Fibroblast of villous mesenchyme (primary cell): ENCODE results near the gene NOBOX. TPM values are rescaled to one million over a fixed set of nuclear protein-coding genes. Genes with fewer than 3 reads are reported as not detected.
"Not testable (repeated sequence)": the region's sequence is repeated elsewhere in the genome, so short reads cannot be mapped to it uniquely, and the experiment has no call there.

Experiments used
- DNase-seq: peaks from one replicate; pipeline ENCODE4 v3.0.0-alpha.2; 2010; ENCODE audit warnings: low read depth
- H3K4me3 ChIP-seq: 2 replicates; pipeline ENCODE4 v1.5.1; 2011; ENCODE audit warnings: low read depth, mild to moderate bottlenecking, low read length
- total RNA-seq: library from RNA; depleted of rRNA; stranded (reverse); fragments of >200 nt; gene quantifications from 2 replicates; pipeline ENCODE4 v1.2.3, GENCODE V29; 2012
- TF ChIP-seq, protein P1 (sequence below): IDR thresholded peaks from 2 replicates; pipeline ENCODE4 v1.5.1; 2012; ENCODE audit warnings: low read depth, mild to moderate bottlenecking, low read length; ENCODE audit not compliant: insufficient read depth

NOBOX gene
- total RNA-seq, 1 donor, result not detected

DNA sequence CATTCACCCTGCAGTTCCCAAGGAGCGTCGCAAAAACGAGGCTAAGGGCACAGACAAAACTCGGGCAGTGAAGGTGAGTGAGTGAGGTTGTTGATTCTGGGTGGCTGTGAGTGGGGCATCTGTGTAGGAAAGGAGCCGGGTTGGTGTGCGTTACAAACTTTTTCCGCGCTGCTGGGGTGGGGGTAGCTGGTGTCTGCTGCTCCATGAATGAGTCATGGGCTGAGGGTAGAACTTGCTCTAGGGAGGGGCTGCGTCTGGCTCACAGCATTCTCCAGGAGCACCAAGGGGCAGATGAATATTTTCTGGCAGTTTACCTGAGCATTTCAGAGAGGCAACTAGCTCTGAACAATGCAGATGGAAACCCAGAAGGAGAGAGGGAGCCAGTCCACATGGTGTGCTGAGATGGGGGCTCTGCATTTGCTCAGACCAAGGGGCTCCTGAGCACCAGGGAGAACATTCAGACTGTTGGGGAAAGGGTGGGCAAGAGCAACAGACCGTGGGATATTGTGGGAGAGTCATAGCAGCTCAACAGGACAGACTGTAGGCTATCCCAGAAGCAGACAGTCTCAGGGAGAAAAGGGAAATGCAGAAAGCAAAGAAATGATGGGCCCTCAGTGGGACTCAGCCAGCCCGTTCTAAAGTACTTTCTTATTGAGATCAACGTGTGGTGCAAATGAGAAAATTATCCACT, 18.8 kb downstream of the NOBOX start:
- peak; percentile 16 for DNase-seq
- no peak overlapping the region for H3K4me3 ChIP-seq
- TF ChIP-seq, protein P1, sequence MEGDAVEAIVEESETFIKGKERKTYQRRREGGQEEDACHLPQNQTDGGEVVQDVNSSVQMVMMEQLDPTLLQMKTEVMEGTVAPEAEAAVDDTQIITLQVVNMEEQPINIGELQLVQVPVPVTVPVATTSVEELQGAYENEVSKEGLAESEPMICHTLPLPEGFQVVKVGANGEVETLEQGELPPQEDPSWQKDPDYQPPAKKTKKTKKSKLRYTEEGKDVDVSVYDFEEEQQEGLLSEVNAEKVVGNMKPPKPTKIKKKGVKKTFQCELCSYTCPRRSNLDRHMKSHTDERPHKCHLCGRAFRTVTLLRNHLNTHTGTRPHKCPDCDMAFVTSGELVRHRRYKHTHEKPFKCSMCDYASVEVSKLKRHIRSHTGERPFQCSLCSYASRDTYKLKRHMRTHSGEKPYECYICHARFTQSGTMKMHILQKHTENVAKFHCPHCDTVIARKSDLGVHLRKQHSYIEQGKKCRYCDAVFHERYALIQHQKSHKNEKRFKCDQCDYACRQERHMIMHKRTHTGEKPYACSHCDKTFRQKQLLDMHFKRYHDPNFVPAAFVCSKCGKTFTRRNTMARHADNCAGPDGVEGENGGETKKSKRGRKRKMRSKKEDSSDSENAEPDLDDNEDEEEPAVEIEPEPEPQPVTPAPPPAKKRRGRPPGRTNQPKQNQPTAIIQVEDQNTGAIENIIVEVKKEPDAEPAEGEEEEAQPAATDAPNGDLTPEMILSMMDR, result no peak

DNA sequence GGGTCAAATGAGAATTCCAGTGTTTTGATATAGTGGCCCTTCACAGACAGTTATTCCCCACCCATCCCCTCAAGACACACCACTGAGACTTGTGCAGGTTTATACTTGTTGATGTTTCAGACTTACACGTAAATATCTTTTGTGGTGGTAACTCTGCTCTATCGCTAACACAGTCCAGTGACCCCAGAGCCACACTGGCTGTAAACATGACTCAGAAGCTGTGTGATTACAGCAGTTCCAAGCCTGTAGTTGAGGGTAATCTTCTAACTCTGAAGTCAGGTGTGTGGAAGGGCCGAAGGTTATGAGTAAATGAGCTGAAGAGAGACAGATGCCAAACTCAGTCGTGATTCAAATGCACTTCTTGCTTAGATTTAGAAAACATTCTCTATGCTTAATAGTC, 19.4 kb downstream of the NOBOX start:
- TF ChIP-seq, protein P1, result no peak
- DNase-seq, result peak; percentile 30
- H3K4me3 ChIP-seq, result no peak overlapping the region

DNA sequence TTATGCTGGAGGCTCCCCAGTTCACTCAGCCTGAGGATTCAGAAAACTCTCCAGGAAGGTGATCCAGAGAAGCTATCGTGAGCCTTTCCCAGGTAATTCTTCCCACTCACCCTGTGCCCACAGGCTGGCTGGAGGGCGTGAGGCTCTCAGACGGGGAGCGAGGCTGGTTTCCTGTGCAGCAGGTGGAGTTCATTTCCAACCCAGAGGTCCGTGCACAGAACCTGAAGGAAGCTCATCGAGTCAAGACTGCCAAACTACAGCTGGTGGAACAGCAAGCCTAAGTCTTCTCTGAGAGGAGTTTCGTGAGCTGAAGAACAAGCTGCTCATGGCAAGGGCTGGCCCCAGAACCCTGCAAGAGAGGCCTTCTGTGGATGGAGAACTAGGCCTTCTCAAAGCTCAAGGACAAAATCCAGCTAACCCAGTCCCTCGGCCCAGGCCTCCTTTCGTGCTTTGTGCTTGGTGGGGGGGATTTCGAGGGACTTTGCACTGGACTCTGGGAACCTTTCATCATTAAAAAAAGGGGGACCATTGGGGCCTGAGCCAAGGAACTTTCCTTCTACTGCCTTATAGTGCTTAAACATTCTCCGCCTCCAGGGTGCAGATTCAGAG, 23.6 kb downstream of the NOBOX start:
- TF ChIP-seq, protein P1, result no peak
- H3K4me3 ChIP-seq, result no peak overlapping the region
- no peak for DNase-seq

DNA sequence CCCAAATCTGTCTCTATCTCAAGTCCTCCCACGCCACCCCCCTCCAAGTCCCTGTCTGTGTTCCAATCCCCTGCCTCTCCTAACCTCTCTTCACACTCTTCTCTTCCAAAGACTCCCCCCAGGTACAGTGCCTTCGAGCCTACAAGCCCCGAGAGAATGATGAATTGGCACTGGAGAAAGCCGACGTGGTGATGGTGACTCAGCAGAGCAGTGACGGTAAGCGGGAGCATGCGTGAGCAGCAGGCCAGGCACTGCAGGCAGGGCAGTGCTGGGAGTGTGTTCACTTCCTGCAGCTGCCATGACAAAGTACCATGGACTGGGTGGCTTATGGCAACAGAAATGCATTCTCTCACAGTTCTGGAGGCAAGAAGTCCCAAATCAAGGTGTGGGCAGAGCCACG, 24.8 kb downstream of the NOBOX start:
- DNase-seq, result no peak
- TF ChIP-seq, protein P1, result no peak
- H3K4me3 ChIP-seq, result no peak overlapping the region

DNA sequence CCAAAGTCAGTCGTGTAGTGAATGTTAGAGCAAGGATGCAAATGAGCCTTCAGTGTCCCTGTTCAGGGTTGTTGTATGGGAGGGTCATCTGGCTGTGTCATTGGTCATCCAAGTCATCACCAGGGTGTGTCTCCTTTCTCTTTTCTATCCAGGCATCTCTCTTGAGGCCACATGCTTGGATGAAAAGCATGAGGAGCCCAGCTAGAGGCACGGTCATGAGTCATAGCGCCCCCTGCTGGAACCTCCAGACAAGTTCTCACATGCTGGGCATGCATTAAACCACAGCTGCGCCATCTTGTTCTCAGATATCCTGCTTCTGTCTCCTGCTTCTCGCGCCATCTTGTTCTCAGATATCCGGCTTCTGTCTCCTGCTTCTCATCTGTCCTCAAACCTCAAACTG, 34.3 kb downstream of the NOBOX start:
- DNase-seq, H3K4me3 ChIP-seq: not testable (repeated sequence)

DNA sequence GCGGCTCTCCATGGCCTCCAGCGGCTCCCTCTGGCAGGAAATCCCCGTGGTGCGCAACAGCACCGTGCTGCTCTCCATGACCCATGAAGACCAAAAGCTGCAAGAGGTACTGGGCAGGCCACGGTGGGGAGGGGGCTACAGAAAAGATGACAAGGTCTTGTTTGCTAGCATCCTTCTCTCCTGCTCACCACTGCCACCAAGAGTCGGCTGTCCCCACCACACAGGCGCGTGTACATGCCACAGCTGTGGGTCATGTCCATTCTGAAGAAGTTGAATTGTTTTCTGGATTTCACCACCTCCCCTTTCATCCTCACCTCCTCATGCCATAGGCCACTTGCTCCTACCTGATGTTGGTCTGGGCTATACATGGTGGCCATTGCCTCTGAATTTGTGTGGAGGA, 36.2 kb downstream of the NOBOX start:
- not testable (repeated sequence) for DNase-seq, H3K4me3 ChIP-seq

DNA sequence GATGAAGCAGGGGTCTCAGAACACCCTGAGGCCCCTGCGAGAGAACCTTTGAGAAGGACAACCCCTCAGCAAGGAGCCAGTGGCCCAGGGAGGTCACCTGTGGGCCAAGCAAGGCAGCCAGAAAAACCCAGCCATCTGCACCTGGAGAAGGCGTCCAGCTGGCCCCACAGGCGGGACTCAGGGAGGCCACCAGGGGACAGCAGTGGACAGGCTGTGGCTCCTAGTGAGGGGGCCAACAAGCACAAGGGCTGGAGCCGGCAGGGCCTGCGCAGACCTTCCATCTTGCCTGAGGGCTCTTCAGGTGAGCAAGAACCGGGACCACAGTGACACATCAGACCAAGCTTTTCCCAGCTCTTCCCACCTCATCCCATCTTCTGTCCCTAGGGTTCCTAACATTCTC, 38.0 kb downstream of the NOBOX start:
- not testable (repeated sequence) for DNase-seq, H3K4me3 ChIP-seq

DNA sequence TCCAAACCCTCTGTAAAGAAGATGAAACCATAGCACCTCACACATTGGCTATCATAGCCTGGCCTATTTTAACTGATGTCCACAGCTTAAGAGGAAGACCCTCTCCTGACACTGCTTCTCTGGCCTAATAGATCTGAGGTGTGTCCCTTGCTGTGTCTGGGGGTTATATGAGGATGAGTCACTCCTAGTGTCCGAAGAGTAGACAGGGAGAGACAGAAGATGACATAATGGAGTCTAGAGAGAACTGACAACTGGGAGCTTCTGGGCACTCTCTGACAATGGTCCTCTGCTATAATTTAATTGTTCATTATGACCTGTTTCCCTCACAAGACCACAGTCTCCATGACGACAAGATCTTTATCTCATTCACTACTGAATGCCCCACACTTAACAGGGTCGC, 41.4 kb downstream of the NOBOX start:
- not testable (repeated sequence) for H3K4me3 ChIP-seq, DNase-seq

DNA sequence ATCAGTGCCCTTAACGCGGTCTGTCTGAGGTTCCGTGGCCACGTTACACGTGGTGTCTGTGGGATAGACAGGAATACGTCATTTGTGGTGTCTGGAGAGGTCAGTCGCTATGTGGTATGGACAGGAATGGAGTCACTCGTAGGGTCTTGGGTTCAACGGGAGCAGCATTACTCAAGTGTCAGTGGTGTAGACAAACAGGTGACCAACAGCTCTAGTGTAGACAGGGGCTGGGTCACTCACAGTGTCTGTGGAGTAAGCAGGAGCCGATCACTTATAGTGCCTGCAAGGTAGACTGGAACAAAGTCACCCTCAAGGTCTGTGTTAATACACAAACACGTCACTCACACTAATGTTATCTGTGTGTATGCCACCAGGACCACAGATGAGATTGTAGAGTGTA, 46.6 kb downstream of the NOBOX start:
- not testable (repeated sequence) for H3K4me3 ChIP-seq, DNase-seq

DNA sequence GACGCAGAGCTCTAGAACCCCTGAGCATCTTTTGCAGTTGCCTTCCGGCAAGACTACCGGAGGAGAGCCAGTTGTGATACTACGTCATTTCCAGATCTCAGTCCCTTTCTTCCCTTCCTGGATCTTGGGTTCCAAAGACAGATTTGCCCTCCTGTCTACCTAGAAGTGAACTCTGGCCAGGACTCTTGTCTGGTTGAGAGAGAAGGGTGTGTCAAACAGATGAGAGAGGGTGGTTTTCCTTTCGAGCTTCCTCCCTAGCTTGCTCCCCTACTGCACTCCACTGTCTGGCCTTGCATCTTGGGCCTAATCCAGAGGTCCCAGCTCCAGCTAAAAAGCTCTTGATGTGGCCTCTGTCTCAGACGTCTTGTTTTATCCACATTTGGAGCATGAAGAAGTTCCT, 47.3 kb downstream of the NOBOX start:
- not testable (repeated sequence) for DNase-seq

DNA sequence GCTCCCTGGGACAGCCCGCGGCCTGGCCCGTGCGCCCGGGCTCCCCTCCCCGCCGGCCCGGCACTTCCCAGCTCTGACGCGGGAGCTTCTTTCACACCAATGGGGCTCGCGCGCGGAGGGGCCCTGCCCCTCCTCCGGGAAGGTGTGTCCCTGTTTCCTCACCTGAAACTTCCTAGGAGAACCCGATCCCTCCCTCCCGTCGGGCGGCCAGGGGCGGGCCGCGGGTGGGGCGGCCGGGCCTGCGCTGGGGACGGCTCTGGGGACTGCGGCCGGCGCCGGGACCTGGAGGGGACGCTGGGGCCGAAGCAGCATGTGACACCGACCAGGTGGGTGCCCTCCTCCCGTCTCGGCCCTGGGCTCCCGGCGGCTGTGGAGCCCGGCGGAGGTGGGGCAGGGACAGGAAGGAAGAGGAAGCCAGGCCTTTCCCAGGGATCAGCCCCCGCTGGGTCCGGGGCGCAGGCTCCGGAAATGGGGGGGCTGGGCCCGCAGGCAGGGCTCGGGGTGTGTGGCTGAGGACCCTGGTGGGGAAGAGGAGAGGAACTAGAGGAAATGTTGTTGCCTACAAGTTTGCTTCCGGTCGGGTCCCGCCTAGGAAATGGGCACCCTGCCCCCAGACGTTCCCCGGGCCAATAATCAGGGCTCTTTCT, 48.2 kb downstream of the NOBOX start, which contains the start of gene ARHGEF5:
ARHGEF5 (plus strand) TSS at position 227 of the 647 bp plus-strand sequence. CDS start 7,268 bp downstream, outside the sequence.
- not testable (repeated sequence) for H3K4me3 ChIP-seq, DNase-seq

More for the DNA sequence above, 47.3 kb downstream of the NOBOX start:
- H3K4me3 ChIP-seq, result not testable (repeated sequence)

DNA sequence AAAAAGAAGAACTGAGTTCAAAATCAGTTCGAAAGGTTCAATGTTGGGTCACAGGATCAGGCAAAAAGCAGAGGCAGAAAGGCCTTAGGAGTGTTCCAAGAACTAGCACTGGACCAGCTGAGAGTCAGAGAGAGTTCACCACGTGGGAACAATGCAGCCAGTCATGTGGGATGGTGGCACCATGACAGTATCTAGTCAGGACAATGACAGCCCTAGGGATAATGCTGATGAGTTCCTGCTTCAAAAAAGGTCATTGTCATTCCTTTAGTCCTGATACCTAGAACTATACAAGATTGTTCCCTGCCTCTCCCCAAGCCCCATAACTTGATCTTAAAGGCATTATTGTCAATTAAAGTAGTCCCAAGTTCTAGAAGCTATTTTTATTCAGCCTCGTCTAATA, 51.8 kb downstream of the NOBOX start:
- DNase-seq, H3K4me3 ChIP-seq: not testable (repeated sequence)

DNA sequence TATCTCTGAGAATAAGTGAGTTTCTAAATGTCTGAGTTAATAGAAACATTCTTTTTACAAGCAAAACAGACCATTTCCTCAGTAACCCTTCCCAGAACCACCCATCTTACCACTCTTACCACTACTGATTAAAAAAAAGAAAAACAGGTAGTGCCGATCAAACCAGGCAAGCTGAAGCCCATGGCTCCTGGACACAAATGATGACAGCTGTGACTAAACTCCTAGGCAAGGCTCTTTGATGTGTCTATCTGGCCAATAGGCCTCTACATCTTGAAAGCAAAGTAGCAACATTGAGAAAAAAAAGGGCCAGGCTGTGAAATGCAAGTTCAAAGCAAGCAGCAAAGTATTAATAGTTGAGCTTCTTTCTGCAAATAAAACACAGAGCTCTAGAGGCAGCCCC, 54.9 kb downstream of the NOBOX start:
- H3K4me3 ChIP-seq, result not testable (repeated sequence)

More for the DNA sequence above, 54.9 kb downstream of the NOBOX start:
- not testable (repeated sequence) for DNase-seq
